ENCODE measurements around the gene SON.

The SON gene

DNA sequence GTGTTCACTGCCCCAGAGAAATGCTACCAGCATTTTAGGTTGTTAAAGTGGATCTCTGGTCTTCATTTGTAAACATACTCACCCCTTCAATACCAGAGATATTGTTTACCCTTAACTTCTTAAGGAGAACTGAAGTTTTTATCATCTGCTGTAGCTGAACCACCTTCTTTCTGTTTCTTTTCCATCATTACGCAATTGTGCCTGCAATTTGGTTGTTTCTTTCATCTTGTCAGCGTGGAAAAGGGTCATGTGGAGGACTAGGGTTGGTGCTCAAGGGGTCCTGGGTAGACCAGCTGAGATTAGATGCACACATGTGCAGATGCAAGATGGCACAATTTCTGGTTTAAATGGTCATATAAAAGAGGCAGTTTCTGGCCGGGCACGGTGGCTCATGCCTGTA lies 23.9 kb upstream of the SON start:
- Histone ChIP-seq H3K27me3 (ENCODE audit: low read depth, low read length) (no peaks in the 10 kb centered on the region), H3K27ac (ENCODE audit: low read length) (no peak overlapping the region), H3K4me3 (ENCODE audit: low read depth in 1 of 2, low read length in 2 of 2) (no peak overlapping the region), H3K9me3 (ENCODE audit: control insufficient read depth in 1 of 2, low read length in 2 of 2) (no peaks in the 10 kb centered on the region), H3K4me1 (ENCODE audit: control insufficient read depth in 1 of 2, insufficient read depth in 2 of 2, low read length in 2 of 2) (no peaks in the 10 kb centered on the region), H3K36me3 (ENCODE audit: control insufficient read depth in 1 of 2, insufficient read depth in 2 of 2, low read length in 2 of 2) (peaks cover 36 to 56% of the 10 kb centered on the region in 2 donors)

DNA sequence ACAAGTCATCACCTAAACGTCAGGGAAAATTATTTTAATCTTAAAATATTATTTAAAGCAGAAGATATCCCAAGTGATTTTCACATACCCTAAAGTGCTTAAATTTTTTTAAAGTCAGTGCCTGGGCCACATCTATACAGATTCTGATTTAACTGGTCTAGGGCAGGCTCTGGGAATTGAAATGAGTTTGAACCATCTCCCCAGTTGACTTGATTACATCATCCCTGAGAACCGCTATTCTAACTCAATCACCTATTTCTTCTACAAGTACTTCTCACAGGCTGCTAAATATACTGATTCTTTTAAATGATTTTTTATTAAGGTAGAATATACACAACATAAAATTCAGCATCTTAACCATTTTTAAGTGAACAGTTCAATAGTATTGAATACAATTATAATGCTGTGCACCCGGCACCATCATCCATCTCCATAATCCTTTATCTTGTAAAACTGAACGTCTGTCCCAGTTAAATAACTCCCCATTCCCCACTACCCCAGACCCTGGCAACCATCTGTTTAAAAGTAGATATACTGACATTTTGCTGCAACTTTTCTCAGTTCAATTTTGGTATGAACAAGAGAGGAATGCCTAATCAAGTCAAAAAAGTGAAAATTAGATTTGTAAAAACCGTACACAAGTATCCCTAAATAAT lies 20.4 kb upstream of the SON start:
- Histone ChIP-seq H3K27ac (ENCODE audit: low read length) (no peak overlapping the region), H3K27me3 (ENCODE audit: low read depth, low read length) (no peaks in the 10 kb centered on the region), H3K9me3 (ENCODE audit: control insufficient read depth in 1 of 2, low read length in 2 of 2) (no peaks in the 10 kb centered on the region), H3K4me3 (ENCODE audit: low read depth in 1 of 2, low read length in 2 of 2) (no peak overlapping the region), H3K36me3 (ENCODE audit: control insufficient read depth in 1 of 2, insufficient read depth in 2 of 2, low read length in 2 of 2) (peaks cover 28 to 41% of the 10 kb centered on the region in 2 donors), H3K4me1 (ENCODE audit: control insufficient read depth in 1 of 2, insufficient read depth in 2 of 2, low read length in 2 of 2) (no peaks in the 10 kb centered on the region)

DNA sequence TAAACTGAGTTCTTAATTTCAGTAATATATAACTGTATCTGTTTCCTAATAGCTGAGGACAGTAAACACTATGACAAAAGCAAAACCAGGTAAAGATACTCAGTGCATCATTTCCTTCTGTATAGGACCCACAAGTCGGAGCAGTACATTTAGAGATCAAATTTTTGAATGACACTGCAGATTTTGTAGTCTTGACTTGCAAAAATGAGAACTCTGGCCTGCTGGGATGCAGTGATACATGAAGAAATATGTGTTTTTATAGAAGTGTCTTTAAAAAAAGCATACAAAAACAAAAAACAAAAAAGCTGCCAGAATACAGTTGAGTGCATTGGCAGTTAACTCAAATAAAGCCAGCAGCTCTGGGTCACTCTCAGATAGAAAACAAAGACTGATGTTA lies 19.9 kb upstream of the SON start:
- no peaks in the 10 kb centered on the region for H3K4me1 ChIP-seq (ENCODE audit: control insufficient read depth in 1 of 2, insufficient read depth in 2 of 2, low read length in 2 of 2)
- H3K27me3 ChIP-seq (ENCODE audit: low read depth, low read length): no peaks in the 10 kb centered on the region
- H3K4me3 ChIP-seq (ENCODE audit: low read depth in 1 of 2, low read length in 2 of 2): no peak overlapping the region
- H3K36me3 ChIP-seq (ENCODE audit: control insufficient read depth in 1 of 2, insufficient read depth in 2 of 2, low read length in 2 of 2): peaks cover 31 to 41% of the 10 kb centered on the region in 2 donors
- H3K27ac ChIP-seq (ENCODE audit: low read length): no peak overlapping the region
- H3K9me3 ChIP-seq (ENCODE audit: control insufficient read depth in 1 of 2, low read length in 2 of 2): no peaks in the 10 kb centered on the region

DNA sequence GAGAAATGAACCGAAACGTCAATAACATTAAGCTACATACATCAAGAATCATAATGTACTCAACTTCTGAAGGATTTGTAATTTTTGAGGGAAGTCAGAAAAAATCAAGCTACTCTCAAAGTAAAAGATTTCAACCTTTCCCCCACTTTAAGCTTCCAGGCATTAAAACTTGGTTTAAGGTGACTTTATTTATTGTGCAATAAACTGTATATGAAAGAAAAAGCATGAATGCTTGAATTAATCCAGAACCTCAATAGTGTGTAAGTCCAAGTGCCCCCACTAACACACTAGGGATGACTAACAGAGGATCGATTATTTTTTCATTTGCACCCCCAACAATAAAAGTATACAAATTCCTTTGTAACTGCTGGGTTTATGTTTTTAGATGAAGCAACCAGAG lies 11.8 kb upstream of the SON start:
- no peaks in the 10 kb centered on the region for H3K27me3 ChIP-seq (ENCODE audit: low read depth, low read length)
- no peaks in the 10 kb centered on the region for H3K4me1 ChIP-seq (ENCODE audit: control insufficient read depth in 1 of 2, insufficient read depth in 2 of 2, low read length in 2 of 2)
- H3K4me3 ChIP-seq (ENCODE audit: low read depth in 1 of 2, low read length in 2 of 2): no peak overlapping the region
- H3K27ac ChIP-seq (ENCODE audit: low read length): no peak overlapping the region
- H3K36me3 ChIP-seq (ENCODE audit: control insufficient read depth in 1 of 2, insufficient read depth in 2 of 2, low read length in 2 of 2): peaks cover 51 to 73% of the 10 kb centered on the region in 2 donors
- H3K9me3 ChIP-seq (ENCODE audit: control insufficient read depth in 1 of 2, low read length in 2 of 2): no peaks in the 10 kb centered on the region

DNA sequence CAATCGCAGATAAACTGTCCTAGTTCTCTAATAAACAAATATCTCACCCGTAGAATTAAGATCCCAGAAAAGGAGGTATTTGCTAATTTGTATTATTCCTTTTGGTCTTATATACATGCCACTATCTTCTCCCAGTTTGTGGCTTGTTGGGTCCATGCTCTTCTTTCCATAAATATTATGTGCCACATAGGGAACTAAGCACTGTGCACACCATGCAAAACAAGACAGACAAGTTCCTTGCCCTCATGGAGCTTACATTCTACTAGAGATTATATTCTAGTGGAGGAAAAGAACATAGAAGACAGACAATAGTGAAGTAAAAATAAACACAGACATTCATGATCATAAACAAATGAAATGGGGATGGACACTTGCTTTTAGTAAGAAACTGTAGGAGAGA lies 5.6 kb upstream of the SON start:
- Histone ChIP-seq H3K4me1 (ENCODE audit: control insufficient read depth in 1 of 2, insufficient read depth in 2 of 2, low read length in 2 of 2) (peaks cover 0 to 9% of the 10 kb centered on the region in 2 donors), H3K36me3 (ENCODE audit: control insufficient read depth in 1 of 2, insufficient read depth in 2 of 2, low read length in 2 of 2) (peaks cover 32 to 51% of the 10 kb centered on the region in 2 donors), H3K27ac (ENCODE audit: low read length) (no peak overlapping the region), H3K27me3 (ENCODE audit: low read depth, low read length) (no peaks in the 10 kb centered on the region), H3K9me3 (ENCODE audit: control insufficient read depth in 1 of 2, low read length in 2 of 2) (no peaks in the 10 kb centered on the region), H3K4me3 (ENCODE audit: low read depth in 1 of 2, low read length in 2 of 2) (no peak overlapping the region)

DNA sequence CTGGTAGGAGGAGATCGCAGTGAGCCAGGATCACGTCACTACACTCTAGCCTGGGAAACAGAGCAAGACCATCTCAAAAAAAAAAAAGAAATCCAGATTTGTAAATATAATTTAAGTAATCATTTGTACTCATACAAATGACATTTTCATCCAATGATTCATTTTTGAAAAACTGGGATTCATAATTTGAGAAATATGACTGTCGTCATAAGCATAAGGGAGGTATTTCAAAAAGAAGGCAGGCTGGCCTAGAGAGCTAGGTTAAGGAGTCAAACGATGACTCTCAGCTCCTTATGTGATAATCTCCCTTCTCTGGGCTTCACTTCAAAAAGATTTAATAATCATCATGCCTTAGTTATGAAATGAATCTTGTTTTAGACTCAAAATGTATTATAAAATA lies 3.2 kb upstream of the SON start:
- Histone ChIP-seq H3K4me3 (ENCODE audit: low read depth in 1 of 2, low read length in 2 of 2) (no peak overlapping the region), H3K27ac (ENCODE audit: low read length) (no peak overlapping the region), H3K4me1 (ENCODE audit: control insufficient read depth in 1 of 2, insufficient read depth in 2 of 2, low read length in 2 of 2) (peaks cover 0 to 11% of the 10 kb centered on the region in 2 donors), H3K27me3 (ENCODE audit: low read depth, low read length) (no peaks in the 10 kb centered on the region), H3K9me3 (ENCODE audit: control insufficient read depth in 1 of 2, low read length in 2 of 2) (no peaks in the 10 kb centered on the region), H3K36me3 (ENCODE audit: control insufficient read depth in 1 of 2, insufficient read depth in 2 of 2, low read length in 2 of 2) (peaks cover 23 to 40% of the 10 kb centered on the region in 2 donors)

DNA sequence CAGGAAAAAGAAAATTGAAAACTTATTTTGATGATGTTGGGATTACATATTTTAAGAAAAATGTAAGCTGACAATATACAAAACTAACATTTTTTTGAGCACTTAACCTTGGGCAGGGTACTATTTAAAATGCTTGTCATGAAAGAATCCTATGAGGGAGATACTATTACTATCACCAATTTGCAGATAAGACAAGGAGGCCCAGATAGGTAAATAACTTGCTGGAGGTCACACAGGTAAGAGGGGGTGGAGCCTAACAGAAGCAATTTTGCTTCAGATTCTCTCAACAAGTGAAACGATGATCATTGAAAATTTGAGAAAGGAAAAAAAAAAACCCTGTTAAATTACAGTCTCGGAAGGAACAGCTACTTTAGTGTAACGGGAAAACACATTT lies 2.1 kb upstream of the SON start:
- peak overlapping the region in 1 of 2 donors; percentile 80 for H3K4me3 ChIP-seq (ENCODE audit: low read depth in 1 of 2, low read length in 2 of 2)

DNA sequence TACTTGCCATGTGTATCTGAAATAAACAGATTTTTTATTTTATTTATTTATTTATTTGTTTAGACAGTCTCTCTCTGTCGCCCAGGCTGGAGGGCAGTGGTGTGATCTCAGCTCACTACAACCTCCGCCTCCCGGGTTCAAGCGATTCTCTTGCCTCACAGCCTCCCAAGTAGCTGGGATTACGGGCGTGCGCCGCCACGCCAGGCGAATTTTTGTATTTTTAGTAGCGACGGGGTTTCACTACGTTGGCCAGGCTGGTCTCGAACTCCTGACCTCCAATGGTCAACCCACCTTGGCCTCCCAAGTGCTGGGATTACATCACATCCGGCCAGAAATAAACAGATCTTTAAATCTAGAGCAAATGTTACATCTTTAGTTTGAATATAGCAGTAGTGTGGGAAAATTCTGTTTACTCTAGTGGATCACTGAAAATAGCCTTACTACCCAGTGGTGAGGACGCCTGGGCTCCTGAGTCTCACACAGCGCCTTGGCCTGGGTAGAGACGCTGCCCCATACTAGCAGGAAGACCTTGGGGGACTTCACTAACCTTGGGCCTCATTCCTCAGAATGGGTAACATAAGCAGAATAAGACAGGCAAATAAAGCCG lies 1.6 kb upstream of the SON start:
- H3K4me1 ChIP-seq (ENCODE audit: control insufficient read depth in 1 of 2, insufficient read depth in 2 of 2, low read length in 2 of 2): peaks cover 7 to 27% of the 10 kb centered on the region in 2 donors

More for the DNA sequence above, 2.1 kb upstream of the SON start:
- H3K4me1 ChIP-seq (ENCODE audit: control insufficient read depth in 1 of 2, insufficient read depth in 2 of 2, low read length in 2 of 2): peaks cover 6 to 22% of the 10 kb centered on the region in 2 donors
- no peaks in the 10 kb centered on the region for H3K9me3 ChIP-seq (ENCODE audit: control insufficient read depth in 1 of 2, low read length in 2 of 2)
- peaks cover 16 to 35% of the 10 kb centered on the region in 2 donors for H3K36me3 ChIP-seq (ENCODE audit: control insufficient read depth in 1 of 2, insufficient read depth in 2 of 2, low read length in 2 of 2)
- no peaks in the 10 kb centered on the region for H3K27me3 ChIP-seq (ENCODE audit: low read depth, low read length)
- no peak overlapping the region for H3K27ac ChIP-seq (ENCODE audit: low read length)

DNA sequence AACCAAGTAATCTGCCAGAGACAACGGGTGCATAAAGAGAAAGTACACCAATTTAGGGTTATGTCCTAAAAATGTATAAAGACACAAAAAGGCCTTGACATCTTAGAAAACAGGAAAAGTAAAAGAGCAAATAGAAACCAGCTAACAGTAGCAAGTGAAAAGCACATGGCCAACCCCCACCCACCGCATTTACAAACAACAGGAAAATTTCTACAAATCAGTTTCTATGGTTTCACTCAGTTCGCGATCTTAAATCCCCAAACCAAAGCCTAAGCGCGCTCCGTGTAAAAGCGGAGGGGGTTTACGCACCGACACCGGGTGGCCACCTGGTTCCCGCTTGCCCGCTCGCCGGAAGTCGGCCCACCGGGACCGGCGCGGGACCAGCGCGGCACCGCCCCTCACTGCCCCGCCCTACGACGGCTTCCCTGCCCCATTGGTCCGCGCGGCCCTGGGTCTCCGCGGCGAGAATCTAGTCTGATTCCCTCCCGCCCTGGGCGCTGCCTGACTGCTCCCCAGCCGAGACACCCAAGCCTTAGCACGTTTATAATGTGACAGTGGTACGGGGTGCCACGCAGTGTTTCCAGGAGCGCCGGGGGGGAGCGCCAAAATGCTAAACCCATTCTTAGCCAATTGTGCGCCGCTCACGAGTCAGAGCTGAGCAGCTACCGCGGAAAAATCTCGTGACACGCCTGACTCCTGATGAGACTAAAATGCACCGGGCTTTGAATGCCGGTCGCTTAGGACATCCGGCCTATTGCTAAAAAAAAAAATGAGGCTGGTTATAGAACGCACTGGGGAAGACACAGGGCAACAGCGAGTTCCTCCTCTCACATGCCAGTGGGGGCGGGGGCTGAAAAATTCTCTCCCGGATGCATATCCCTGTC lies 840 bp upstream of the SON start, which contains the start of gene GART:
Gene GART, minus strand, starts transcription at position 362 of the 884 bp plus-strand sequence. CDS start 2,802 bp downstream, outside the sequence.
- no peaks in the 10 kb centered on the region for H3K27me3 ChIP-seq (ENCODE audit: low read depth, low read length)
- H3K9me3 ChIP-seq (ENCODE audit: control insufficient read depth in 1 of 2, low read length in 2 of 2): no peaks in the 10 kb centered on the region
- H3K4me1 ChIP-seq (ENCODE audit: control insufficient read depth in 1 of 2, insufficient read depth in 2 of 2, low read length in 2 of 2): peaks cover 7 to 27% of the 10 kb centered on the region in 2 donors
- H3K4me3 ChIP-seq (ENCODE audit: low read depth in 1 of 2, low read length in 2 of 2): peak within 1 kb of the TSS; percentile 80 to 97
- peaks cover 8 to 28% of the 10 kb centered on the region in 2 donors for H3K36me3 ChIP-seq (ENCODE audit: control insufficient read depth in 1 of 2, insufficient read depth in 2 of 2, low read length in 2 of 2)
- peak within 1 kb of the TSS; percentile 100 for H3K27ac ChIP-seq (ENCODE audit: low read length)

More for the DNA sequence above, 1.6 kb upstream of the SON start:
- Histone ChIP-seq H3K9me3 (ENCODE audit: control insufficient read depth in 1 of 2, low read length in 2 of 2) (no peaks in the 10 kb centered on the region), H3K27ac (ENCODE audit: low read length) (peak overlapping the region; percentile 100), H3K4me3 (ENCODE audit: low read depth in 1 of 2, low read length in 2 of 2) (peak overlapping the region; percentile 80 to 97), H3K27me3 (ENCODE audit: low read depth, low read length) (no peaks in the 10 kb centered on the region), H3K36me3 (ENCODE audit: control insufficient read depth in 1 of 2, insufficient read depth in 2 of 2, low read length in 2 of 2) (peaks cover 13 to 33% of the 10 kb centered on the region in 2 donors)

DNA sequence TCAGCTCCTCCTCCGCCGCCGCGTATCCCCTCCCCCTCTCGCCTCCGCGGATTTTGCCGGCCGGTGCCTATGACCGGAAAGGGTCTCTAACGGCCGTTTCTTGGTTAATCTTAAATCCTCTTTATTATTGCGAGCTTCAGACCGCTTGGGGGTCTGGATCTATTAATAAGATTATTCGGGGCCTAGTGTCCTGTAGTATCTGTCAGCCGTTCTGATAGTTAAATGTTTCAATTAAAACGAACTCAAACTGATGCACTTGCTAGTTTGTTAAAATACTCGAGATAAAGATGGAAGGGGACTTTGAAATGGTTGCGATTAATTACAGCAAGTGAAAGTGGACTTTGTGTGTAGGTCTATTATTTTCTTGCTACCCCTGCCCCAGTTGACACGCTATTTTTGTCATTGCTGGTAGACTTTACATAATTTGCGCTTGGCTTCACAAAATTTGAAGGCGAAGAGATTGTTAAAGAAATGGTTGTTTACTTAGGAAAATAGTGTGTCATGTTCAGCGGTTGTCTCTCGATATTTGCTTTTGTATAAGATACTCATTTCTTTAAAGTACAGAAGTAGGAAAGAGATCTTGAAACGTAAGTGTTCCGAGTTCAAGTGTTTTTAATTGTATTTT lies 779 bp downstream of the SON start:
- Histone ChIP-seq H3K27ac (ENCODE audit: low read length) (peak overlapping the region; percentile 100), H3K4me3 (ENCODE audit: low read depth in 1 of 2, low read length in 2 of 2) (peak overlapping the region; percentile 80 to 97), H3K27me3 (ENCODE audit: low read depth, low read length) (no peaks in the 10 kb centered on the region), H3K9me3 (ENCODE audit: control insufficient read depth in 1 of 2, low read length in 2 of 2) (no peaks in the 10 kb centered on the region), H3K4me1 (ENCODE audit: control insufficient read depth in 1 of 2, insufficient read depth in 2 of 2, low read length in 2 of 2) (peaks cover 7 to 36% of the 10 kb centered on the region in 2 donors), H3K36me3 (ENCODE audit: control insufficient read depth in 1 of 2, insufficient read depth in 2 of 2, low read length in 2 of 2) (peaks cover 7 to 19% of the 10 kb centered on the region in 2 donors)
